OCI-LY7 (cell line): Measurements from ENCODE around the gene WDR90. TPM values are rescaled to one million over a fixed set of nuclear protein-coding genes. Genes with fewer than 3 reads are reported as not detected.

Experiments
- BruUV-seq: library from RNA; stranded (reverse); fragments of 400-500 nt; replicated peaks from 2 replicates; lab custom pipeline; 2021; lab: Mats Ljungman, UMichigan
- CTCF ChIA-PET: fragments of 300-600 bp; sonication (Branson Sonifier 250); formaldehyde crosslinking; loops from one replicate; lab custom pipeline; 2022; ENCODE audit warnings: antibody characterized with exemption; ENCODE audit not compliant: unreplicated experiment; lab: Charles Lee
- POLR2A ChIA-PET: fragments of 300-600 bp; sonication (Branson Sonifier 250); formaldehyde crosslinking; loops from one replicate; lab custom pipeline; 2022; ENCODE audit warnings: antibody characterized with exemption; lab: Charles Lee
- DNase-seq: peaks from one replicate; pipeline ENCODE4 v3.0.0-alpha.2; 2015; ENCODE audit warnings: low spot score
- H2AFZ ChIP-seq: fragments of 200-600 bp; sonication (generic), shearing (Covaris generic); 2 replicates; pipeline ENCODE4 v1.6.1; 2014; ENCODE audit warnings: mild to moderate bottlenecking, antibody characterized with exemption, low read length, moderate library complexity
- H3K27ac ChIP-seq: fragments of 200-600 bp; sonication (generic); 2 replicates; pipeline ENCODE4 v1.5.1; 2014; ENCODE audit warnings: mixed run types, low read depth, mild to moderate bottlenecking, moderate library complexity, low read length, inconsistent platforms; ENCODE audit not compliant: poor library complexity, severe bottlenecking
- H3K36me3 ChIP-seq: fragments of 200-600 bp; sonication (generic); 2 replicates; pipeline ENCODE4 v1.6.1; 2014; ENCODE audit warnings: mild to moderate bottlenecking, antibody characterized with exemption, low read length, moderate library complexity, mixed read lengths; ENCODE audit not compliant: insufficient read depth
- H3K4me1 ChIP-seq: fragments of 200-600 bp; sonication (generic); 2 replicates; pipeline ENCODE4 v1.5.1; 2014; ENCODE audit warnings: mild to moderate bottlenecking, low read length; ENCODE audit not compliant: insufficient read depth, poor library complexity, severe bottlenecking
- H3K4me2 ChIP-seq: fragments of 200-600 bp; sonication (generic); 2 replicates; pipeline ENCODE4 v1.6.1; 2014; ENCODE audit warnings: mild to moderate bottlenecking, low read length
- H3K4me3 ChIP-seq: fragments of 200-600 bp; sonication (generic); 2 replicates; pipeline ENCODE4 v1.5.1; 2014; ENCODE audit warnings: mild to moderate bottlenecking, low read depth, low read length; ENCODE audit not compliant: poor library complexity, severe bottlenecking
- H3K79me2 ChIP-seq: fragments of 200-600 bp; sonication (generic); 2 replicates; pipeline ENCODE4 v1.6.1; 2016; ENCODE audit warnings: low read depth, mild to moderate bottlenecking, low read length, moderate library complexity, mixed read lengths; ENCODE audit not compliant: insufficient read depth
- H3K9me2 ChIP-seq: fragments of 200-600 bp; sonication (generic); 2 replicates; pipeline ENCODE4 v1.6.1; 2016; ENCODE audit warnings: mild to moderate bottlenecking, low read length, mixed read lengths; ENCODE audit not compliant: insufficient read depth
- H3K9me3 ChIP-seq: fragments of 200-600 bp; sonication (generic); 2 replicates; pipeline ENCODE4 v1.6.1; 2014; ENCODE audit warnings: mild to moderate bottlenecking, mixed run types, low read length, mixed read lengths
- H4K20me1 ChIP-seq: fragments of 200-600 bp; sonication (generic); 2 replicates; pipeline ENCODE4 v1.6.1; 2014; ENCODE audit warnings: mild to moderate bottlenecking, antibody characterized with exemption, low read length, moderate library complexity, mixed read lengths; ENCODE audit not compliant: insufficient read depth
- CTCF ChIP-seq: fragments of 200-600 bp; sonication (generic); conservative IDR thresholded peaks from 2 replicates; pipeline ENCODE4 v1.5.1; 2014; ENCODE audit warnings: mild to moderate bottlenecking, antibody characterized with exemption, low read length, moderate library complexity, mixed read lengths
- EZH2phosphoT487 ChIP-seq: fragments of 200-600 bp; sonication (generic); IDR thresholded peaks from 2 replicates; pipeline ENCODE4 v1.6.1; 2018; ENCODE audit warnings: low read depth, borderline replicate concordance, mild to moderate bottlenecking, mixed run types, antibody characterized with exemption, low read length, moderate library complexity, mixed read lengths
- intact Hi-C: fragments of 100-400 bp; cut with micrococcal nuclease; formaldehyde crosslinking; loops from one replicate; pipeline ENCODE4 v1.10.0; 2022; ENCODE audit not compliant: unreplicated experiment
- total RNA-seq, 2 experiments: library from RNA; depleted of rRNA in 1 of 2; stranded (reverse); fragments of >200 nt in 1 of 2; shearing (Covaris generic) in 1 of 2; gene quantifications; 2 replicates each; pipeline ENCODE4 v1.2.3, GENCODE V29; 2014 to 2022

WDR90 gene
- total RNA-seq, 2 experiments from 2014 or later, result 110 to 153 TPM

GRCh38 chr16:715477-716199 is 66.5 kb downstream of the WDR90 start:
- BruUV-seq, result no TSS peak
- no peaks in the 10 kb centered on the region for H4K20me1 ChIP-seq
- peak overlapping the region; percentile 69 for H3K4me2 ChIP-seq
- TF ChIP-seq EZH2phosphoT487, result no peak
- TF ChIP-seq CTCF, result peak; percentile 54
- CTCF ChIA-PET, result interaction anchor here (0.6 to 1.0 kb wide), 5 partner anchors 33 to 261 kb away, joined by 3 to 16 read pairs (median 4); partner anchors contain the start of genes CHTF18 and RPUSD1
- H3K4me3 ChIP-seq, result peak overlapping the region; percentile 65
- H2AFZ ChIP-seq, result no peak overlapping the region
- H3K9me3 ChIP-seq, result no peaks in the 10 kb centered on the region
- H3K9me2 ChIP-seq, result no peaks in the 10 kb centered on the region
- DNase-seq, result peak; percentile 56
- POLR2A ChIA-PET, result interaction anchor here (0.6 to 2.0 kb wide), 4 partner anchors 12 to 996 kb away, joined by 3 to 8 read pairs (median 4); partner anchors contain the start of genes CHTF18 and RPUSD1
- intact Hi-C loops, result no loop called here
- peaks cover 36% of the 10 kb centered on the region for H3K4me1 ChIP-seq
- no peak overlapping the region for H3K27ac ChIP-seq
- no peaks in the 10 kb centered on the region for H3K36me3 ChIP-seq
- no peaks in the 10 kb centered on the region for H3K79me2 ChIP-seq

- POLR2A ChIA-PET, result interaction anchor here (0.8 kb wide), 1 partner anchor 17 kb away, joined by 3 read pairs; no protein-coding TSS in a partner anchor
- no peak for TF ChIP-seq CTCF
- TF ChIP-seq EZH2phosphoT487, result no peak
- Histone ChIP-seq H3K9me3 (no peaks in the 10 kb centered on the region), H3K36me3 (no peaks in the 10 kb centered on the region), H2AFZ (no peak overlapping the region), H3K79me2 (no peaks in the 10 kb centered on the region), H3K27ac (no peak overlapping the region), H3K9me2 (no peaks in the 10 kb centered on the region), H3K4me2 (peak overlapping the region; percentile 69), H4K20me1 (no peaks in the 10 kb centered on the region), H3K4me1 (peaks cover 36% of the 10 kb centered on the region), H3K4me3 (peak overlapping the region; percentile 65)
- BruUV-seq, result no TSS peak
- CTCF ChIA-PET, result interaction anchor here (0.6 to 1.0 kb wide), 5 partner anchors 32 to 260 kb away, joined by 3 to 16 read pairs (median 4); partner anchors contain the start of genes CHTF18 and RPUSD1
- DNase-seq, result no peak
- intact Hi-C loops, result no loop called here
Measured at GRCh38 chr16:716200-716568, 67.0 kb downstream of the WDR90 start.

- no peak overlapping the region for H3K27ac ChIP-seq
- no TSS peak for BruUV-seq
- intact Hi-C loops, result no loop called here
- TF ChIP-seq EZH2phosphoT487 (no peak), CTCF (no peak)
- no peaks in the 10 kb centered on the region for H3K79me2 ChIP-seq
- ChIA-PET POLR2A (no interaction called here), CTCF (interaction anchor here (1.0 kb wide), 1 partner anchor 72 kb away, joined by 4 read pairs; the partner anchor contains the start of genes CHTF18 and RPUSD1)
- H4K20me1 ChIP-seq, result no peaks in the 10 kb centered on the region
- H2AFZ ChIP-seq, result no peak overlapping the region
- peaks cover 41% of the 10 kb centered on the region for H3K4me1 ChIP-seq
- no peaks in the 10 kb centered on the region for H3K36me3 ChIP-seq
- no peaks in the 10 kb centered on the region for H3K9me3 ChIP-seq
- no peak overlapping the region for H3K4me3 ChIP-seq
- no peak overlapping the region for H3K4me2 ChIP-seq
- H3K9me2 ChIP-seq, result no peaks in the 10 kb centered on the region
- no peak for DNase-seq
Measured at GRCh38 chr16:716768-717325, 67.7 kb downstream of the WDR90 start.
